Neutrophil (primary cell): ENCODE data around the gene C1QC.
"Not testable (repeated sequence)": the region's sequence is repeated elsewhere in the genome, so short reads cannot be mapped to it uniquely, and the experiment has no call there.

Source experiments
- H3K27ac ChIP-seq: fragments of 200-600 bp; sonication (generic); 2 replicates; pipeline ENCODE4 v1.5.1; 2016; ENCODE audit warnings: mild to moderate bottlenecking, moderate library complexity
- H3K27me3 ChIP-seq: fragments of 200-600 bp; sonication (generic); 2 replicates; pipeline ENCODE4 v1.6.0; 2016; ENCODE audit warnings: mild to moderate bottlenecking
- H3K36me3 ChIP-seq: fragments of 200-600 bp; sonication (generic); 2 replicates; pipeline ENCODE4 v1.5.1; 2017
- H3K4me1 ChIP-seq, 2 experiments: fragments of 200-600 bp in 1 of 2; sonication (generic) in 1 of 2; 1 replicate in 1 of 2; 2 replicates in 1 of 2; pipeline versions ENCODE4 v1.5.1 to v1.6.1; 2013 to 2016; ENCODE audit warnings: low read depth in 1 of 2, low read length in 1 of 2, mild to moderate bottlenecking in 1 of 2, moderate library complexity in 1 of 2; ENCODE audit not compliant: control insufficient read depth in 1 of 2, insufficient read depth in 1 of 2
- H3K4me3 ChIP-seq, 2 experiments: fragments of 200-600 bp in 1 of 2; sonication (generic) in 1 of 2; 1 replicate in 1 of 2; 2 replicates in 1 of 2; pipeline ENCODE4 v1.5.1; 2013 to 2016; ENCODE audit warnings: low read depth in 1 of 2, low read length in 1 of 2, mild to moderate bottlenecking in 1 of 2, moderate library complexity in 1 of 2
- H3K9me3 ChIP-seq: fragments of 200-600 bp; sonication (generic); 2 replicates; pipeline ENCODE4 v1.5.1; 2016
- TF ChIP-seq, protein P1 (sequence below): fragments of 200-600 bp; sonication (generic); IDR thresholded peaks from 2 replicates; pipeline ENCODE4 v1.5.1; 2016; ENCODE audit warnings: antibody characterized with exemption

The C1QC gene

GRCh38 chr1:22665752-22666151 lies 22.3 kb downstream of the C1QC start:
- Histone ChIP-seq H3K27ac (no peak overlapping the region), H3K4me1 (no peaks in the 10 kb centered on the region), H3K9me3 (no peaks in the 10 kb centered on the region), H3K27me3 (peaks cover 2% of the 10 kb centered on the region), H3K4me3 (no peak overlapping the region), H3K36me3 (no peaks in the 10 kb centered on the region)
- TF ChIP-seq, protein P1, sequence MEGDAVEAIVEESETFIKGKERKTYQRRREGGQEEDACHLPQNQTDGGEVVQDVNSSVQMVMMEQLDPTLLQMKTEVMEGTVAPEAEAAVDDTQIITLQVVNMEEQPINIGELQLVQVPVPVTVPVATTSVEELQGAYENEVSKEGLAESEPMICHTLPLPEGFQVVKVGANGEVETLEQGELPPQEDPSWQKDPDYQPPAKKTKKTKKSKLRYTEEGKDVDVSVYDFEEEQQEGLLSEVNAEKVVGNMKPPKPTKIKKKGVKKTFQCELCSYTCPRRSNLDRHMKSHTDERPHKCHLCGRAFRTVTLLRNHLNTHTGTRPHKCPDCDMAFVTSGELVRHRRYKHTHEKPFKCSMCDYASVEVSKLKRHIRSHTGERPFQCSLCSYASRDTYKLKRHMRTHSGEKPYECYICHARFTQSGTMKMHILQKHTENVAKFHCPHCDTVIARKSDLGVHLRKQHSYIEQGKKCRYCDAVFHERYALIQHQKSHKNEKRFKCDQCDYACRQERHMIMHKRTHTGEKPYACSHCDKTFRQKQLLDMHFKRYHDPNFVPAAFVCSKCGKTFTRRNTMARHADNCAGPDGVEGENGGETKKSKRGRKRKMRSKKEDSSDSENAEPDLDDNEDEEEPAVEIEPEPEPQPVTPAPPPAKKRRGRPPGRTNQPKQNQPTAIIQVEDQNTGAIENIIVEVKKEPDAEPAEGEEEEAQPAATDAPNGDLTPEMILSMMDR = no peak

DNA sequence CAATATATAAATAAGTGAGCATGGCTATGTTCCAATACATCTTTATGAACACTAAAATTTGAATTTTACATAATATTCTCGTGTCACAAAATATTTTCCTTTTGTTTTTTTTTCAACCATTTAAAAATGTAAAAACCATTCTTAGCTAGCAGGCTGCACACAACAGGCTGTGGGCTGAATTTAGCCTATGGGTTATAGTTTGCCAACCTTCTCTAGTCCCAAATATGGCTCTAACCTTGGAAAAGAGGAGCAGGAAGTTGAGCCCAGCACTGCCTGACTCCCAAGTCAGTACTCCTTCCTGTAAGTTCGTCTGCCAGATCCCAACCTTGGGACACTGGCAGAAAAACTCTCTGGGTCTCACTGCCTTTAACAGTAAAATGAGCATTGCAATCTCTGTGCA lies 23.0 kb downstream of the C1QC start:
- Histone ChIP-seq H3K4me1 (no peaks in the 10 kb centered on the region), H3K4me3 (no peak overlapping the region), H3K27me3 (peaks cover 7% of the 10 kb centered on the region), H3K9me3 (no peaks in the 10 kb centered on the region), H3K36me3 (no peaks in the 10 kb centered on the region), H3K27ac (no peak overlapping the region)
- TF ChIP-seq, protein P1 = no peak

- H3K4me1 ChIP-seq, H3K36me3 ChIP-seq, H3K4me3 ChIP-seq, H3K27ac ChIP-seq, H3K9me3 ChIP-seq: not testable (repeated sequence)
- H3K27me3 ChIP-seq = peaks cover 32% of the 10 kb centered on the region
Observed at GRCh38 chr1:22668840-22669239, 25.4 kb downstream of the C1QC start.

- TF ChIP-seq, protein P1 = no peak
- peaks cover 44% of the 10 kb centered on the region for H3K27me3 ChIP-seq
- H3K27ac ChIP-seq = no peak overlapping the region
- no peaks in the 10 kb centered on the region for H3K4me1 ChIP-seq
- no peak overlapping the region for H3K4me3 ChIP-seq
- no peaks in the 10 kb centered on the region for H3K9me3 ChIP-seq
- no peaks in the 10 kb centered on the region for H3K36me3 ChIP-seq
Observed at GRCh38 chr1:22670352-22670975, 27.0 kb downstream of the C1QC start.

GRCh38 chr1:22671999-22672398 lies 28.6 kb downstream of the C1QC start:
- no peaks in the 10 kb centered on the region for H3K36me3 ChIP-seq
- H3K27me3 ChIP-seq = peaks cover 44% of the 10 kb centered on the region

More at GRCh38 chr1:22671999-22672398, 28.6 kb downstream of the C1QC start:
- Histone ChIP-seq H3K9me3 (no peaks in the 10 kb centered on the region), H3K4me1 (no peaks in the 10 kb centered on the region), H3K27ac (no peak overlapping the region), H3K4me3 (no peak overlapping the region)
- TF ChIP-seq, protein P1 = no peak
